ENCODE results near the gene DLK1.

DLK1 gene

DNA sequence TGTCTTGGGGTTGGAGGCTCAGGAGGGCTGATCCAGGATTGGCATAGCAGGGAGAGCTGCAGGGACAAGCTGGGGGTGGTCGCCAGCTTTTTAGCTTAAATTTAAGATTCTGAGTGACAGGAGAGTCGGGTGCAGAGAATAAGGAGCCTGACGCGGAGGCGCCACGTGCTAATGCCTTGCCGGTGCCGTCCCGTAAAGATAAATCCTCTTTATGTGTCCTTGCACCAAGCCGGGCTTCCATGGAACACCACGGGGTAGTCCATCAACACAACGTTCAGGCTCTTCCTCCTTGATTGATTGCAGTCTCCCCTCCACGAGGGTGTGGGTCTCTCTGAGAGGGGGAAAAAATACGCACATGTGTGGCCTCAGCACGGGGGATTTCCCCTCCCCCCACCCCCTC, 3.9 kb downstream of the DLK1 start:
- no peak for DNase-seq (ENCODE audit: low read depth, low spot score)
- in situ Hi-C loops (cut with HindIII; ENCODE audit: low sequenced_read_pairs) = no loop called here
- TF ChIP-seq, protein P1, sequence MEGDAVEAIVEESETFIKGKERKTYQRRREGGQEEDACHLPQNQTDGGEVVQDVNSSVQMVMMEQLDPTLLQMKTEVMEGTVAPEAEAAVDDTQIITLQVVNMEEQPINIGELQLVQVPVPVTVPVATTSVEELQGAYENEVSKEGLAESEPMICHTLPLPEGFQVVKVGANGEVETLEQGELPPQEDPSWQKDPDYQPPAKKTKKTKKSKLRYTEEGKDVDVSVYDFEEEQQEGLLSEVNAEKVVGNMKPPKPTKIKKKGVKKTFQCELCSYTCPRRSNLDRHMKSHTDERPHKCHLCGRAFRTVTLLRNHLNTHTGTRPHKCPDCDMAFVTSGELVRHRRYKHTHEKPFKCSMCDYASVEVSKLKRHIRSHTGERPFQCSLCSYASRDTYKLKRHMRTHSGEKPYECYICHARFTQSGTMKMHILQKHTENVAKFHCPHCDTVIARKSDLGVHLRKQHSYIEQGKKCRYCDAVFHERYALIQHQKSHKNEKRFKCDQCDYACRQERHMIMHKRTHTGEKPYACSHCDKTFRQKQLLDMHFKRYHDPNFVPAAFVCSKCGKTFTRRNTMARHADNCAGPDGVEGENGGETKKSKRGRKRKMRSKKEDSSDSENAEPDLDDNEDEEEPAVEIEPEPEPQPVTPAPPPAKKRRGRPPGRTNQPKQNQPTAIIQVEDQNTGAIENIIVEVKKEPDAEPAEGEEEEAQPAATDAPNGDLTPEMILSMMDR (IDR thresholded peaks at IDR 0.05; ENCODE audit: low read depth, low read length) = no peak
- no peak overlapping the region for H3K4me3 ChIP-seq (ENCODE audit: low read depth, low read length)

DNA sequence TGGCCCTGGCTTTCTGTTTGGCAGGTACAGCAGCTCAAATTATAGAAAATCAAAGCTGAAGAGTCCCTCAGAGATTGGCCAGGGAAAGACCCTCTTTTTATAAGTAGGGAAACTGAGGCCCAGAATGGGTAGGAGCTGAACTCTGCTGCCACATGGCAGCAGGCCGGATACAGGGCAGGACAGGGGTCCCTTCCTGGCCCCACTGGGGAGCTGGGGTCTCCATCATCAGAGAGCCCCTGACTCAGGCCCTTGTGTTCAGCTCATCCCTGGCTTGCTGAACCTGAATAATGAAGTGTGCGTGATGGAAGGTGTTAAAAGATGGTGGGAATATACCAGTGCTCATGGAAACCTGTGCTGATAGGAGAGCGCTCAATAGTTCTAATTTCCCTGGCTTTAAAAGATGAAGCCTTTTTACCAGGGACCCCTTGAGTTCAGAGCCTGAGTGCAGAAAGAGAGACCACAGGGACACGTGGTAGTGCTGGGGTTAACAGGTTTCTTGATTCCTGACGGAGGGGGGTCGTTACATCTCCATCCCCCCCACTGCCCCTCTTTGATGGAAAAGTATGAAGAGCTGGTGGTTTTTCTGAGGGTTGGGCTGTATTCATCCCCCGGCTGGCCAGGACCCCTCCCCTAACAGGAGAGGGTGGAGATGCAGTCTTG, 4.4 kb downstream of the DLK1 start:
- TF ChIP-seq, protein P1 (IDR thresholded peaks at IDR 0.05; ENCODE audit: low read depth, low read length) = no peak
- in situ Hi-C loops (cut with HindIII; ENCODE audit: low sequenced_read_pairs) = no loop called here
- DNase-seq (ENCODE audit: low read depth, low spot score) = no peak
- no peak overlapping the region for H3K4me3 ChIP-seq (ENCODE audit: low read depth, low read length)

DNA sequence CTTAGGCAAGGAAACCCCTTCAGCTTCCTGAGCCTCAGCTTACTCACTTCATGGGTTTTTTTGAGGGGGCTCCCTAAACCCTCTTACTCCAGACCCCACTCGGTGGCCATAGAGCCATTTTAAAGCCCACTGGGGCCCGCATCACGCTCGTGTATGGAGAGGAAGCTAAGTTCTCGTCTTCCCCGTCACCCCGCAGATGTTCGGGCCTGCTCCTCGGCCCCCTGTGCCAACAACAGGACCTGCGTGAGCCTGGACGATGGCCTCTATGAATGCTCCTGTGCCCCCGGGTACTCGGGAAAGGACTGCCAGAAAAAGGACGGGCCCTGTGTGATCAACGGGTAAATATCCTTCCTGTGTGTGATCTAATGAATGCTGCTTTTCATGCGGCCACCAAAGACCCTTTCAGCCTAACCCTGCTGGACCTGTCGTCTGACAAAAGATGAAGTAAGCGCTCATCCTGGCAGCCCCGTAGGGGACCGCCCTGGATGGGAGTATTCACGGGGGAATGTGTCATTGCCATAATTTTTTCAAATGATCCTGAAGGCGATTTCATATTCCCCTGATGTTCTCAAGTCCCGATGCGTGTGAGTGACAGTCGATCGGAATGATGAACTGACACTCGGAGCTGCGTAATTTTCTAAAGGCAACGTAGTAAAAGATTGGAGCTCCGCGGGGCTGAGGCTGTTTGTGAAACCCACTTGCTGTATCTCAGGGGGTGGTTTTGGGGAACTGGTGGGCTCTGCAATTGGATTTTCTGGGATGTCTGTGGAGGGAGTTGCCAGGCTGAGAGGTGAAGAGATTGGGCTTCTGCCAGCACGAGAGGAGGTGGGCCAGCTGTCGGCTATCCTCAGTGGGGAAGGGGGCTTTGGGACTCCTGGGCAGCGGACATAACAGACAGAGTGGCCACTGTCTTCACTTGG, 5.4 kb downstream of the DLK1 start:
- TF ChIP-seq, protein P1 (IDR thresholded peaks at IDR 0.05; ENCODE audit: low read depth, low read length) = no peak
- in situ Hi-C loops (cut with HindIII; ENCODE audit: low sequenced_read_pairs) = no loop called here
- no peak for DNase-seq (ENCODE audit: low read depth, low spot score)
- no peak overlapping the region for H3K4me3 ChIP-seq (ENCODE audit: low read depth, low read length)

DNA sequence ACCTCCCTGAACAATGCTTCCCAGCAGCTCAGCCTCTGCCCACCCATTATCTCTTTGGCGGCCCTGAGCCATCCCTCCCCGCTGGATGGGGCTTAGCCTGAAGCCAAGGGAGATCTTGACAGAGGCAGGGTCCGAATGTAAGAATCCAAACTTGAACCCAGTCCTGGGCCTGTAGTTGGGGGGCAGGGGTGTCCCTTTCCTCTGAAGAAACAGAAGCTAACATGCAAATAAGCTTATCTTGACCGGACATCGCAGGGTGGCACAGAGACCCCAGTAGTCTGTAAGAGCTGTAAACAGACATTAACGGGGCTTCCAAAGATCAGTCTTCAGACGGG, 6.0 kb downstream of the DLK1 start:
- no peak for DNase-seq (ENCODE audit: low read depth, low spot score)
- no peak overlapping the region for H3K4me3 ChIP-seq (ENCODE audit: low read depth, low read length)
- TF ChIP-seq, protein P1 (IDR thresholded peaks at IDR 0.05; ENCODE audit: low read depth, low read length) = no peak
- in situ Hi-C loops (cut with HindIII; ENCODE audit: low sequenced_read_pairs) = no loop called here

DNA sequence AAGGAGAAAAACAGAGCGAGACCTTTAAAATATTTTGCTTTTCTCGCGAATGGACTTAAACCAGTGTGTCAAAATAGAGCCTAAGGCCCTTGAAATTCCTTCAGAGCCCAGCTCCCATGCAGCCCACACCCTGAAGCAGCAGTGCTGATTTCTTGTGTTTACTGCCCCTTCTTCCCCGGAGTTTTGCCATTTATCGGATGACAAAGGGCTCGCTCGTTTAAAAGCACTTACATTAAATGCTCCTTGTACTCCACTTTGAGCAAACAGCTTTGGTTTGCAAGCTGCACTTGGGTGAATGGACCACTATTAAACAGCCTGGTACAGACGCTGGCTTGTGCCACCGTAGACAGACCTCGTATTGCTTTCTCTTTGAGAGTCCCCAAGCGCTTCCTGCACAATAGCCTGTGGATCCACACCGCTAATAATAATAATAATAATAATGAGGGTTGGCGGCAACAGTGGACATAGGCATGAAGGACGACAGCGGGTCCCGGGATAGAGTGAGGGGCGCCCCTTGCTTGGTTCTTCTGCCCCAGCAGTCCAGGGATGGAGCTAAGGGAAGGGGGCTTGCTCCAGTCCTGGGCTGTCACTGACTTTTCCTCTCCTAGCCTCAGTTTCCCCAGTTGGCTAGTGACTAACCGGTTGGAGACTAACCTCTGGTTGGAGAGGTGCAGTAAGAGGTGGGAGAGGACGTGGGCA, 6.6 kb downstream of the DLK1 start:
- H3K4me3 ChIP-seq (ENCODE audit: low read depth, low read length) = no peak overlapping the region
- in situ Hi-C loops (cut with HindIII; ENCODE audit: low sequenced_read_pairs) = no loop called here

More for the DNA sequence above, 6.6 kb downstream of the DLK1 start:
- no peak for DNase-seq (ENCODE audit: low read depth, low spot score)
- TF ChIP-seq, protein P1 (IDR thresholded peaks at IDR 0.05; ENCODE audit: low read depth, low read length) = no peak
